ENCODE measurements around the gene SMC3. TPM values are rescaled to one million over a fixed set of nuclear protein-coding genes. Genes with fewer than 3 reads are reported as not detected.
"Not testable (repeated sequence)": the region's sequence is repeated elsewhere in the genome, so short reads cannot be mapped to it uniquely, and the experiment has no call there.

The SMC3 gene
- polyA plus RNA-seq, 3 donors, result 80.8 to 112 (median 93.2) TPM

GRCh38 chr10:110568055-110568735 is 700 bp downstream of the SMC3 start:
- peak in 7 of 11 donors; percentile 22 to 33 (median 27) for DNase-seq (ENCODE audit: extremely low read depth in 1 of 11, low read depth in 9 of 11, low spot score in 4 of 11)

DNA sequence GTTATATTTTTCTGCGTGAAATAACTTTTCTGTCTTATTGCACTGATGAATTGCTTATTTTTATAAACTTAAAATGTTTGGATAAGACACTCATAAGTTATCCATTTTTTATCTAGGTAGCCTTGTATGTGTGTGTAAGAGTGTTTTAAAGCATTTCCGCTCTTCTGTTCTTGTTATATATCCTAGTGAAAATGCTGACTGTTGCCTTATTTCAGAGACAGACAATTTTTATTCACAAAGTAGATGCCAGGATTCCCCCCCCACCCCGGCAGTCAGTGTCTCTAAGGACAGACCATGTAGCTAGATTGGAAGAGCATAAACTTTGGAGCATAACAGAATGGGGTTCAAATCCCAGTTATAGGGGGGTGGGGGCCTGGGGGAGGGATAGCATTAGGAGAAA is 1.6 kb downstream of the SMC3 start:
- DNase-seq (ENCODE audit: extremely low read depth in 1 of 11, low read depth in 9 of 11, low spot score in 4 of 11), result no peak

DNA sequence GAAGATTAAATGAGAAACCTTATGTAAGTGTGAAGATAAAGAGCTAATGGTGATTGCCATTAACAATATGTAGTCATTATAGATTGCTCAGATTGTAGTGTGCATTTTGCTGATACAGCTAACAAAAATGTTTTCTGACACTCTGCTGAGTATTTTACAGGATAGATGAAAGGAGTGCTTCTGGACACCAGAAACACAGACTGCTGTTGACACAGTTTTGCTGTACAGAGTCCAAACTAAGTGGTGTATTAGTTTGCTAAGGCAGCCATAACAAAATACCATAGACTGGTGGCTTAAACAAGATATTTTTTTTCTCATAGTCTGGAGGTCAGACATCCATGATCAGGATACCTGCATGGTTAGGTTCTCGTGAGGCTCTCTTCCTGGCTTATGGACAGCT is 2.2 kb downstream of the SMC3 start:
- DNase-seq (ENCODE audit: extremely low read depth in 1 of 11, low read depth in 9 of 11, low spot score in 4 of 11), result no peak

DNA sequence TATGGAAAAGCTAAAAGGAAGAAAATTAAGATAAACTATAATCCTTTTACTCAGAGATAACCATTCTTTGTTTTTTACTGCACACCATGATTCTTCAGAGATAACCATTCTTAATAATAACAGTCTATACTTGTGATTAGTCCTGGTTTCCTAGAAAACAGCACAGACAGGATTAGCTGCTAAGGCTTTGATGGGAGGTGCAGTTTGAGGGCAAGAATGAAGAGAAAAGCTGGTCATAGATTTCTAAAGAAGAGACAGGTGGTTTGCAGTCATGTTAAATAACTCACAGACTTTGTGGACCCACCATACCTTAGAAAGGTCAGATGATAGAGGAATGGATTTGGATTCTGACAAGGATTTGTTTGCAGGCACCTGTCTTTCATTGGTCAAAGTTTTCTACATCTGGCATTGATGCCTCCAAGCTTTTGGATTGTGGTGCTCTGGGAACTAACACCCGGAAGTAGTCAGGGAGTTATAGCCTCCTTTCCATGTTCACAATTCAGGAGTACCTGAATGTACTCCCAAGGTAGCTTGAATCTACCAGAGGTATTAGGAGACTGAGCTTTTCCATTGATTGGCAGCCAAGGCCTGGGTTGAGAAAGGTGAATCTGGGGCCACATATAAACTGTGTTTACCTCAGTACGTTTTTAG is 3.7 kb downstream of the SMC3 start:
- no peak for DNase-seq (ENCODE audit: extremely low read depth in 1 of 11, low read depth in 9 of 11, low spot score in 4 of 11)

- no peak for DNase-seq (ENCODE audit: extremely low read depth in 1 of 11, low read depth in 9 of 11, low spot score in 4 of 11)
Observed at GRCh38 chr10:110572862-110573261, 5.4 kb downstream of the SMC3 start.

DNA sequence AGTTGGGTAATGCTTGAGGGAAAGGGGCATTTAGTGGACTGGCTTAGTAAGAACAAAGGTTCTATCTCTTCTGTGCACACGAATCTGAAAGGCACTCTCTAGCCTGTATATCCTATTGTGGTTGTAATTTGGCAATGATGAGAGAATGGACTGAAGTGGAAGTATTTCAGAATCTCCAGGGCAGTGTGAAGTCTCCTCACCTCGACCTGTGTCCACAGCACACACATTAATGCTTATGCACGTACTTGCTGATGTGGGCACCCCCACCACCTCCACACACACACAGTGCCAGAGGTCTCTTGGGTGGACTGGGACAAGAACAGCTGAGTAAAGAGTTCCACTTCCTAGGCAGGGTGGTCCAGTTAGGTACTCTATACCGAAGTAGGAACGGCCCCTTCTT is 6.9 kb downstream of the SMC3 start:
- DNase-seq (ENCODE audit: extremely low read depth in 1 of 11, low read depth in 9 of 11, low spot score in 4 of 11), result no peak

GRCh38 chr10:110576220-110576619 is 8.7 kb downstream of the SMC3 start:
- DNase-seq (ENCODE audit: extremely low read depth in 1 of 11, low read depth in 9 of 11, low spot score in 4 of 11), result no peak

- no peak for DNase-seq (ENCODE audit: extremely low read depth in 1 of 11, low read depth in 9 of 11, low spot score in 4 of 11)
Observed at GRCh38 chr10:110577056-110577455, 9.6 kb downstream of the SMC3 start.

DNA sequence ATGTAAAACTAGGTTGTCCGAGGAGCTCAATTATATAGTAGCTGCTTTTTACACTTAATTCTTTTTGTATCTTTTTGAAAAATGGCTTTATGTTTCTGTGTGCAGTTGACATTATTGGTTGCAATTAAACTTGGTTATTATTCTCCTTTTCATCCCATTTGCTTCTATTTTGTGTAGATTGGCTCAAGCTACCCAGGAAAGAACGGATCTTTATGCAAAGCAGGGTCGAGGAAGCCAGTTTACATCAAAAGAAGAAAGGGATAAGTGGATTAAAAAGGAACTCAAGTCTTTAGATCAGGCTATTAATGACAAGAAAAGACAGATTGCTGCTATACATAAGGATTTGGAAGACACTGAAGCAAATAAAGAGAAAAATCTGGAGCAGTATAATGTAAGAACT is 16.5 kb downstream of the SMC3 start:
- no peak for DNase-seq (ENCODE audit: extremely low read depth in 1 of 11, low read depth in 9 of 11, low spot score in 4 of 11)

- no peak for DNase-seq (ENCODE audit: extremely low read depth in 1 of 11, low read depth in 9 of 11, low spot score in 4 of 11)
Observed at GRCh38 chr10:110591760-110592159, 24.3 kb downstream of the SMC3 start.

- no peak for DNase-seq (ENCODE audit: extremely low read depth in 1 of 11, low read depth in 9 of 11, low spot score in 4 of 11)
Observed at GRCh38 chr10:110597476-110597875, 30.0 kb downstream of the SMC3 start.

GRCh38 chr10:110600487-110601101 is 33.1 kb downstream of the SMC3 start:
- peak in 9 of 11 donors; percentile 17 to 51 (median 24) for DNase-seq (ENCODE audit: extremely low read depth in 1 of 11, low read depth in 9 of 11, low spot score in 4 of 11)

- DNase-seq (ENCODE audit: extremely low read depth in 1 of 11, low read depth in 9 of 11, low spot score in 4 of 11), result no peak
Observed at GRCh38 chr10:110601581-110601980, 34.1 kb downstream of the SMC3 start.

- no peak for DNase-seq (ENCODE audit: extremely low read depth in 1 of 11, low read depth in 9 of 11, low spot score in 4 of 11)
Observed at GRCh38 chr10:110608087-110608486, 40.6 kb downstream of the SMC3 start.

- no peak for DNase-seq (ENCODE audit: extremely low read depth in 1 of 11, low read depth in 9 of 11, low spot score in 4 of 11)
Observed at GRCh38 chr10:110609605-110610004, 42.1 kb downstream of the SMC3 start.

- peak in 8 of 11 donors; percentile 40 to 72 (median 53) for DNase-seq (ENCODE audit: extremely low read depth in 1 of 11, low read depth in 9 of 11, low spot score in 4 of 11)
Observed at GRCh38 chr10:110610308-110610774, 42.8 kb downstream of the SMC3 start.

- DNase-seq (ENCODE audit: extremely low read depth in 1 of 11, low read depth in 9 of 11, low spot score in 4 of 11), result not testable (repeated sequence)
Observed at GRCh38 chr10:110610781-110611180, 43.3 kb downstream of the SMC3 start.

DNA sequence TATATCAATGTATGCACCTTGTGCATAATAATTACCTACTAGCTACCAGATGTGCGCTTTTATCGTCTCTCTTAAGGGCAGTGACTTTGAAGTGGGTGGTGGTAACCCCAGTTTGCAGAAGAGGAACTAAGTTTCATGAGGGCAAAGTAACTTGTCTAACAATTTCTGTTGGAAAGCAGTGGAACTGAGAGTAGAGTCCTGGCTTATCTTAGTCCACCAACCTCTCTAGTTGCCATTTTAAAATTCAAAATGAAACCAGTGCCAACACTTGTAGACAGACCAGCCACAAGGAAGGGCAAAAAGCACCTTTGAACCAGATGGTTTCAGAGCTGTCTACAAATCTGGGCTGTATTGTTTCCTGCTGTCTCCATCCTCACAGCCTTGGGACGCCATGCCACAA is 44.6 kb downstream of the SMC3 start:
- no peak for DNase-seq (ENCODE audit: extremely low read depth in 1 of 11, low read depth in 9 of 11, low spot score in 4 of 11)

DNA sequence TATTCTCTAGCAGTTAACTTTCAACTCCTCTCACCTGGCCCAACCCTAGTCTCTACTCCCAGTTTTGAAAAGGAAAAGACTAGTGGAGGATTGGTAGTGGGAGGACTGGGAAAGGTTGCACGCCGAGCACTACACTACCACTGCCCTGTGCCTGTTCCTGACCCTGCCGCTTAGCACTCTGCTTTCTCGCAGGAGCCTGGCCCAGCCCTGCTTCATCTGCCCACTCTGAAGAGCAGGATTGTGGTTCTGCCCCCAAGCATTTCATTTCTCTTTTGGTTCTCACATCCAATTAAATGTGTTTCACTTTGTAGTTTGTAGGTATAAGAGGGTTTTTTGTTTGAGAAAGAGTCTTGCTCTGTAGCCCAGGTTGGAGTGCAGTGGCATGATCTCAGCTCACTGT is 45.1 kb downstream of the SMC3 start:
- no peak for DNase-seq (ENCODE audit: extremely low read depth in 1 of 11, low read depth in 9 of 11, low spot score in 4 of 11)

DNA sequence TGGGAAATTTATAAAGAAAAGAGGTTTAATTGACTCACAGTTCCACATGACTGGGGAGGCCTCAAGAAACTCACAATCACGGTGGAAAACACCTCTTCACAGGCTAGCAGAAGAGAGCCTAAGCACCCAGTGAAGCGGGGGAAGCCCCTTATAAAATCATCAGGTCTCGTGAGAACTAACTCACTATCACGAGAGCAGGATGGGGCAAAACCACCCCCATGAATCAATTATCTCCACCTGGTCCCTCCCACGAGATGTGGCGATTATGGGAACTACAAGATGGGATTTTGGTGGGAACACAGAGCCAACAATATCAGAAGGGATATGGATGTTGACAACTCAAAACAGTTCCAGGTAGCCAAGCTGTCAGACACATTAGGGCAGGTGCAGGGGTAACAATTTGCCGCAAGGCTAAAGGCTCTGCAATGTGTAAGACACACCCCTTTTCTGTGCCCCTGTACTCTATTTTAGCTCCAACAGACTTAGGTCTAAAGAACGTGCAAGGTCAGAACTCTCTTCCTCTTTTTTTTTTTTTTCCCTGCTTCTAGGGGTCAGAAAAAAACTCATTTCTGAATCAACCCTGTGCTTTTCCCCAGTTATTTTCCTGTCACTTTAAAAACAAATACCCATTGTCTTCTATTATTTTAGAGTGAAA is 46.0 kb downstream of the SMC3 start:
- no peak for DNase-seq (ENCODE audit: extremely low read depth in 1 of 11, low read depth in 9 of 11, low spot score in 4 of 11)

Data from renal cortex interstitium (tissue), 11 donors.